Astrocyte of the spinal cord (primary cell): ENCODE data around the gene PAPOLG.

Experiments used
- DNase-seq: peaks from one replicate; pipeline ENCODE4 v3.0.0; 2011; ENCODE audit warnings: low read depth, low spot score
- H3K4me3 ChIP-seq: 2 replicates; pipeline ENCODE4 v1.5.1; 2011; ENCODE audit warnings: low read depth, mild to moderate bottlenecking, low read length, moderate library complexity
- CTCF ChIP-seq: IDR thresholded peaks from 2 replicates; pipeline ENCODE4 v1.5.1; 2012; ENCODE audit warnings: low read depth, mild to moderate bottlenecking, low read length, inconsistent platforms
- in situ Hi-C: cut with HindIII; loops from 2 replicates; pipeline ENCODE4 v1.10.0; 2017; ENCODE audit warnings: low sequenced_read_pairs

The PAPOLG gene

GRCh38 chr2:60827369-60827768 lies 71.3 kb downstream of the PAPOLG start:
- no peak for TF ChIP-seq CTCF
- in situ Hi-C loops, result no loop called here
- DNase-seq, result no peak
- no peak overlapping the region for H3K4me3 ChIP-seq

DNA sequence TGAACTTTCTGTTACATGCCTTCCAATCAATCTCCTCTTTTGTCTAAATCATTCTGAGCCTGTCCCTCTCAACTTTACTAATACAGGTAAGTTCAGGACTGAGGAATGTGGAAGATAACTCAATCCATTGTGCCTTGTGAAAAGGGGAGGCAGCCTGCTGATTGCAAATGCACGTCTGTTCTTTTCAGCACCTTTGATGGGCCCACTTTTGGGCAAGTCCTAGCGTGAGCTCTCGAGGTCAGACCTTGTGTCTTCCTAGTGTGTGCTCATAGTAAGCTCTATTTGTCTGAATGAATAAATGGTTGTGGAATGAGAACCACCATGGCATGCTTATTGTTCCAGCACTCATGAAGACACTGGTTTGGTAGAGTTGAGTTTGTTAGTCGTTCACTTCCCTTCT lies 74.9 kb downstream of the PAPOLG start:
- no peak for DNase-seq
- TF ChIP-seq CTCF, result no peak
- in situ Hi-C loops, result no loop called here
- H3K4me3 ChIP-seq, result no peak overlapping the region

DNA sequence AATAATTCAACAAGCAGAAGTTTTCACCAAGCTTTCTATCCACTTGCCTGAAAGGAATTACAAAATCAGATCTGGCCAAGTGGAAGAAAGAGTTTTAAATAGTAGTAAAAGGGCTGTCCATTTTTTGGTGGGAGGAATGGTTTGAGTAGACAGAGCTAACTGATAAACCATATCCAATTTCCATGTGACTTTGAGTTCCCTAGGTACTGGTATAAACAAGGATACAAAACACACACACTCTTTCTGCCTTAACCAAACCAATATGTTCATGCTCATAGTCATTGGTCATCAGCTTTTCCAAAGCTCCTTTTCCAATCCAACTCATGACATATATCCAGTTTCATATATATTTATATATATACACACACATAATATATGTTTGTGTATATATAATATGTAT lies 75.9 kb downstream of the PAPOLG start:
- H3K4me3 ChIP-seq, result no peak overlapping the region
- DNase-seq, result no peak
- in situ Hi-C loops, result no loop called here
- TF ChIP-seq CTCF, result no peak

- H3K4me3 ChIP-seq, result no peak overlapping the region
- in situ Hi-C loops, result no loop called here
- DNase-seq, result no peak
- TF ChIP-seq CTCF, result no peak
Observed at GRCh38 chr2:60832621-60833020, 76.6 kb downstream of the PAPOLG start.

DNA sequence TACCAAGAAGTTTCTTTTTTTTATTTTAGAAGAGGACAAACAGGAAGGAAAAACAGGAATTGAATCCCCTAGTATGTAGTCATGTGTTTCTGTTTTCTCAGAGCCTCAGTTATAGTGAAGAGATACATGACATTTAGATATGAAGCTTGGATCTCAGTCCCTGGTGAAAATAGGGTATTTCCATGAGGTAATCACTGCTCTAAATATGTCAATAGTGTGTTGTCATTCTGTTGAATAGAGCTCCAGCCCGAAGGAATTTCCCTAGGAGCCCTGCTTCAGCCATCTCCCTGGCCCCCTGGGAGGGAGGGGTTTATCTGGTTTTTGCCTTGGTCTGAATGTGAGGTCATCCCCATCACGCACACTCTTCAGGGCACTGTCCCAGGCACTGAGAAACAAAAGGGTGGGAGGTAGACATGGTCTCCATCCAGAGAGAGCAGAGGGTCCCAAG lies 78.2 kb downstream of the PAPOLG start:
- DNase-seq, result no peak
- no peak for TF ChIP-seq CTCF
- in situ Hi-C loops, result no loop called here
- no peak overlapping the region for H3K4me3 ChIP-seq

DNA sequence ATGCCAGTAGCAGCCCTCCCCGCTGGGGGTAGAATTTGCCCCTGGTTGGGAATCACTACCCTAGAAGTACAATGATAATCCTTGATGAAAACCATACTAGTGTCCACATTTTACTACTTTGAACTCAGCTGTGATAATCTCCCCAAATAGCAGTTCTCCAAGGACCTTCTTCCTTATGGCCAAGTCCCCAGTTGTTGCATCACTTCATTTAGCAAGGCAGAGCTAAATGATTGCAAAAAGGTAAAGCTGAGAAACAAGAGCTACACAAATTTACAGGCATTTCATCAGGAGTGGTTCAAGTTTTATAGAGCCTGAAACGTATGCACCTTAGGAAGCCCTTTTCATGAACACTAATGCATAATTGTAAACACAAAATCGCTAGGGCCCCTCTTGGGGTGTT lies 80.4 kb downstream of the PAPOLG start:
- H3K4me3 ChIP-seq, result no peak overlapping the region
- in situ Hi-C loops, result no loop called here
- DNase-seq, result no peak
- no peak for TF ChIP-seq CTCF

GRCh38 chr2:60837123-60837522 lies 81.1 kb downstream of the PAPOLG start:
- TF ChIP-seq CTCF, result no peak
- H3K4me3 ChIP-seq, result no peak overlapping the region
- in situ Hi-C loops, result no loop called here
- no peak for DNase-seq
